Measurements from ENCODE around the gene MID1IP1.

- TF ChIP-seq YY1 (IDR thresholded peaks at IDR 0.05; ENCODE audit: insufficient read depth, insufficient read length) (no peak), SUZ12 (IDR thresholded peaks at IDR 0.05; ENCODE audit: extremely low read depth, insufficient read depth, insufficient read length) (no peak)
Observed at GRCh38 chrX:38760883-38761282, 40.4 kb upstream of the MID1IP1 start.

Data from NT2/D1 (cell line).